ENCODE results near the gene STAT4. TPM values are rescaled to one million over a fixed set of nuclear protein-coding genes. Genes with fewer than 3 reads are reported as not detected.

The STAT4 gene
- 4.1 TPM for total RNA-seq
- long read RNA-seq, partial matches to known transcripts: 3 of 4 reads
- long read RNA-seq, other reads (novel, unspliced or antisense): 1 of 4 reads

DNA sequence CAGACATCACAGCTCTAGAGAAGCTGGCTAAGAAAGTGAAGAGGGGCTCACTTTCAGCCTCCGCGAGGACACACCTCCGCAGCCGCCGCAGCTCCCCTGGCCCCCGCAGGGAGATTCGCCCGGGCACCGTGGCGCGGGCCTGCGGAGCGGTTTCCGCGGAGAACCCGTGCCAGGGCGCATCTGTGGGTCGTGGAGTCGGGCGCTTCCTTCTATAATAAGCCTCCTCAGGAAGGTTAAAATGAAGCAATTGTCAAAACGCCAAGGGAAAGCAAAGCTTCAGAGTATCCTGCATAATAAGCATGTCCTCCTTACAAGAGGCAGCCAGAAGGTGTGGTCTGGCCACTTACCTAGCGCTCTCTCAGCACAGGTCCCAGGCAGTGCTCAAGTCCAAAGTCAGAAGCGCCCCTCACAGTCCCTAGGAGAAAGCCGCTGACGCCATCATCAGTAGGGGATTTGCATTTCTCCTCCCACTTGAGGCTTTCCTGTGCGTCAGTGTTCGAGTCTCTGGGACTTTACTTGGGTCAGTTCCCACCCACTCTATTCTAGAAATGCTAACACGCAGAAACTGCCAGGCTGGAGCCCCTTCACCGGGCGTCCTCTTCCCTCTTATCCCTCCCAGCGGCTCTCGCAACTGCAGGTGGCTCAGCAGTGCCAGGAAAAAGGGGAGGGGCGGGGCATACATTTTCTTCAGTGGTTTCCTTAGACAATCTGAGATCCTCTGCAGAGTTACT, at the start of gene STAT4:
STAT4 (minus strand) TSS at position 395 of the 731 bp plus-strand sequence. CDS start 2,791 bp downstream, outside the sequence.
- DNase-seq (ENCODE audit: low spot score): no peak

DNA sequence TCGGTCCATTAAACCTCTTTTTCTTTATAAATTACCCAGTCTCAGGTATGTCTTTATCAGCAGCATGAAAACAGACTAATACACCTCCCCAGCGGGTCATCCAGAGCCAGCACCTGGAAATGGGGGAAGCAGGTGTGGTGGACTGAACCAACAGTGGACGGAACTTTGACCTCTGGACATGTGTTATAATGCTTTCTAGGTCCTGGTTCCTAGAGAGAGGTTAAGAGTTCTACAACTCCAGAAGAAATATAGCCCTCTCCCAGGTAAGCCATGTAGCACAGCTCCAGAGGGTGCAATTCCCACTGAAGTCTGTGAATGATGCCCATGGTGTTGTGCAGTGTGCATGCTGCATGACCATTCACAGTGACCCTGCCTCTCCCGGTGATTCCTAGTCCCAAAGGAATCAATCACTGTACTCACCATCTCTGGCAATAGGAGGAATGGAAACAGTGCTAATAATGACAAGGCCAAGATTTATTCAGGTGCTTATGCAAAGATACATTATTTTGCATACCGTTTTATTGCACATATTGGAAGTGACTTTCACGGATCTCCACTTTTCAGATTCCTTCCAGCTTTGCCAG, 49.2 kb upstream of the STAT4 start:
- no peak for DNase-seq (ENCODE audit: low spot score)

- DNase-seq (ENCODE audit: low spot score): no peak
These were observed 47.5 kb upstream of the STAT4 start for GRCh38 chr2:191198271-191198670.

- no peak for DNase-seq (ENCODE audit: low spot score)
These were observed 46.3 kb upstream of the STAT4 start for GRCh38 chr2:191197096-191197495.

DNA sequence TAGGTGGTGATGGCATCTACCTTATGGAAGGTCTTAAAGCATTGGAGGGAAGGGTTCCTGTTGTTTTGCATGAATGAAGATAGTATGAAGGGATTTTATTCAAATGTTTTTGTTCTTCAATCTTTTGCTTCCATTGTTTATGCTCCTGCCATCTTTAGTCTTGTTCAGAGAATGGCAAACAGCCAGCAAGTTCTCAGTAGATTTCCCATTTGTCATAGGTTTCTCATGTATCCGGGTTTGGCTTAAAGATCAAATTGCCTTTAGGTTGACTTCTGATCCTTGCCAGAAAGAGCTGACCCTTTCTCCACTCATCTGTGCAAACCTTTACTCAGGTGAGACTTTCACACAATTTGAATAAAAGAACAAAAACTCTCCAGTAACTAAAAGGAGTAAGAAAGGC, 44.2 kb upstream of the STAT4 start:
- no peak for DNase-seq (ENCODE audit: low spot score)

DNA sequence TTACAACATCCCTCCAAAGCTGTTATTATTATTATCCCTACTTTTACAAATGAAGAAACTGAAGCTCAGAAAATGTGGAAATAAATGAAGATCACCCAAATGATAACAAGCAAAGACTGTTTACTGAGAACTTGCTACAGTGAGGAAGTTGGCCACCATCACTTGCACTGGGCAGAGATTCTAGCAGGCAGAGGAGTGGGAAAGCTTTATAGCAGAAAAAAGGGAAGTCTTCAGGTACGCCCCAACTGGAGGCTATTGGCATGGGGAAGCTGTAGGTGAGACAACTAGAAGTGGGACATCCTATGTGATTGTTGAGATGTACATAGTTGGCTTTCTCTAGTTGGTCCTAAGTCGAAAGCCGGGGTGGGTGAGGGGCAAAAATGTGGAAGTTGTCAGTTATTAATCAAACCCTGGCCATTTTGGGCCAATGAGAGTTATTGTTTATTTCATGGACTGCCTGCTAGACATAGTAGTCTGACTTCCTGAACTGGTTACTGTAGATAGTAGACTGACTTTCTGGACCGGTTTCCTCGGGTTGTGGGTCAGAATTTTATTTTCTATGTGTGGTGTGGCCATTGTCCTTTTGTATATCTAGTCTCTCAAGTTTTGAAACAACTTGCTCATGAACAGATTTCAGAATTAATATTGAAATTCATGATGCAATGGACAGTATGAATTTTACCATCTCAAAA, 40.2 kb upstream of the STAT4 start:
- DNase-seq (ENCODE audit: low spot score): no peak

- DNase-seq (ENCODE audit: low spot score): no peak
These were observed 39.6 kb upstream of the STAT4 start for GRCh38 chr2:191190435-191190834.

DNA sequence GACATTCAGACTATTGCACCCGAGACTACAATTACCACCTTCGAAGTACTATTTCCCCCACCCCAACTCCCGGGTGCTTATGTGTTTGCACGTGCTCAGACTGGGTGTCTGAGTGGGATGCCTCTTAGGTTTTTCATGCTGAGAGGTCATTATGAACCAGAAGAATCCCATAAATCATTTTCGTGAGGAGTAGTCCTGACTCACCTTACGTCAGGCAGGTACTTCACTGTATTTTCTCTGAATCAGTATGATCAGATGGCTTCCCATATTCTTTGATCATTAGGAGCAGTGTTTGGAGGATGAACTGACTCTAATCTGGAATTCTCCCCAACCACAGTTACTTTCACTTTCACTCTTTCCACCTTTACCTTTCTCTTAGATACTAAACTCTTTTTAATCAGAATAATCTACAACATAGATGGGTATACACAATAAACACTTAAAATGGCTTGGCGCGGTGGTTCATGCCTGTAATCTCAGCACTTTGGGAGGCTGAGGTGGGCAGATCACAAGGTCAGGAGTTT, 38.4 kb upstream of the STAT4 start:
- DNase-seq (ENCODE audit: low spot score): no peak

GRCh38 chr2:191188550-191189093, 37.8 kb upstream of the STAT4 start:
- no peak for DNase-seq (ENCODE audit: low spot score)

- no peak for DNase-seq (ENCODE audit: low spot score)
These were observed 36.5 kb upstream of the STAT4 start for GRCh38 chr2:191187105-191187829.

DNA sequence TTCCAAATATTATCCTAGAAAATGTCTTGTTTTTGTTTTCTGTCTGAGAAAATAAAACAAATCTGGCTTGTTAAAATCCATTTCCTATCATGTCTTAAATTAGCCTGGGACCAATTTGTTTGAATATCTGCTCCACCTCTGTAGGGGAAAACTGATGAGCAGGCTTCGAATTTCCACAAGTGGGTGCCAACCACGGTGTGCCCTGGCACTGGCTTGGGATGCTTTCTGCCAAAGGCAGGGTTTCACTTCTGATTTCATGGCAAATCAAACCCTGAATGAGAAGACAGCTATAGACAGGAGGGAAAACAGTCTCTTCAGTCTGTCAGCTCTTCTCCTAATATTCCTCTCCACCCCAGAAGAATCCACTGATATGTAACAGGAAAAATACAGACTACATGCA, 33.7 kb upstream of the STAT4 start:
- DNase-seq (ENCODE audit: low spot score): no peak

- no peak for DNase-seq (ENCODE audit: low spot score)
These were observed 32.7 kb upstream of the STAT4 start for GRCh38 chr2:191183516-191183915.

- DNase-seq (ENCODE audit: low spot score): no peak
These were observed 32.3 kb upstream of the STAT4 start for GRCh38 chr2:191183081-191183480.

DNA sequence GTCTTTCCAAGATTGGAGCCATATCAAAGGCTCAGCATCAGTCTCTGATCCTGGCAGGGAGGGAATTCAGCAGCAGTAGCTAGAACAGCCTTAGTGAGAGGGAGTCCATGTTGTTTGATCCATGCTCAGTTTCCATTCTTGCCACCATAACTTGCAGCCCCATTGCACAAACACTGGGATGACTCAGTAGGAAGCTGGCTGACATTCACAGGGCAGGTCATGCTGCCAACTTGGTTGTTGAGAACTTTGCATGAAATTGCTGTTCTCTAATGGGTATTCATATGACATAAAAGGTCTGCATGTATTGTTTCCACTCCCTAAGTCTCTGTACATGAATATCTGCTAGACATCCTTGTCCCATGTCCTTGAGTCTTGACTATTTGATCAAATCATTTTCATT, 29.9 kb upstream of the STAT4 start:
- no peak for DNase-seq (ENCODE audit: low spot score)

- DNase-seq (ENCODE audit: low spot score): no peak
These were observed 29.5 kb upstream of the STAT4 start for GRCh38 chr2:191180276-191180675.

GRCh38 chr2:191178806-191179514, 28.2 kb upstream of the STAT4 start:
- DNase-seq (ENCODE audit: low spot score): no peak

GRCh38 chr2:191177751-191178736, 27.2 kb upstream of the STAT4 start:
- DNase-seq (ENCODE audit: low spot score): no peak

- no peak for DNase-seq (ENCODE audit: low spot score)
These were observed 26.1 kb upstream of the STAT4 start for GRCh38 chr2:191176801-191177438.

DNA sequence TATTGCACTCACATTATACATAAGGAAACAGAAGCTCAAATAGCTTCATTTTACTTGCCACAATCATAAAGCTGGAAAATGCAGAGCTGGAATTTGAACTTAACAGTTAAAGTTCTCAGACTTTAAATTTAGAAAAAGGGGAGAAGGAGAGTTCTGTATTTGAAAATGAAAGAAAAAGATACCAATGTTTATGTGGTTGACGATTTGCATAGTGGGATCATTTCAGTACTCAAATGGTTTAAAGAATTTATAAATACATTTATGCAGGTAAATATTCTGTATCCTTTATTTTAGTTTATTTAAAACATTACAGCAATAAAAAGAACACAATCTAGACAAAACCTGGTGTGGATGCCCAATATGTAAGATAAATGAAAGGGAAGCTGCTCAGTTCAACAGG, 25.5 kb upstream of the STAT4 start:
- no peak for DNase-seq (ENCODE audit: low spot score)

Data from mesenteric fat pad (tissue), 1 donor.